NCI-H1105 treated with DMSO at 0.1 percent for 48 hours (cell line): ENCODE measurements around the gene NOL11.
"Not testable (repeated sequence)": the region's sequence is repeated elsewhere in the genome, so short reads cannot be mapped to it uniquely, and the experiment has no call there.

Source experiments
- DNase-seq: peaks from one replicate; lab custom pipeline; 2025; lab: John Stamatoyannopoulos, UW

Gene NOL11

DNA sequence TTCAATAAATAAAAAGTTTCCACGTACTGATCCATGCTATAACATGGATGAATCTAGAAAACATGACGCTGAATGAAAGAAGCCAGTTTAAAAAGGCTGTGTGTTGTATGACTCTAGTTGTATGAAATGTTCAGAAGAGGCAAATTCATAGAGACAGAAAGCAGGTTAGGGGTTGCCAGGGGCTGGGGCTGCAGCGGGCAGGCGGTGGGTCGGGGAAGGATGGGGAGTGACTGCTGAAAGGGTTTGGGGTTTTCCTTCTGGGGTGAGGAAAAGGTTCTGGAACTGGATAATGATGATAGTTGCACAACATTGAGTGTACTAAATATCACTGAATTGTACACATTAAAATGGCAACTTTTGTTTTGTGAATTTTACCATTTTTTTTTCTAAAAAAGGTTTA lies 36.3 kb downstream of the NOL11 start:
- DNase-seq, result no peak

DNA sequence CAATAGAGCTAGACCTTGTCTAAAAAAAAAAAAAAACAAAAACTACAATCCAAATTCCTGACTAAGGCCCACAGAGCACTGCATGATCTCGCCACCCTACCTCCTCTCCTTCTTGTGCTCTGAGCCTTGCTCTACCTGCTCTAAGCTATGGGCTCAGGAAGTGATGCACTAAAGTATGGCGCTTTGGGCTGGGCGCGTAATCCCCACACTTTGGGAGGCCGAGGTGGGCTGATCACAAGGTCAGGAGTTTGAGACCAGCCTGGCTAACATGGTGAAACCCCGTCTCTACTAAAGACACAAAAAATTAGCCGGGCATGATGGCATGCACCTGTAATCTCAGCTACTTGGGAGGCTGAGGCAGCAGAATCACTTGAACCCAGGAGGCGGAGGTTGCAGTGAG lies 37.0 kb downstream of the NOL11 start:
- not testable (repeated sequence) for DNase-seq

DNA sequence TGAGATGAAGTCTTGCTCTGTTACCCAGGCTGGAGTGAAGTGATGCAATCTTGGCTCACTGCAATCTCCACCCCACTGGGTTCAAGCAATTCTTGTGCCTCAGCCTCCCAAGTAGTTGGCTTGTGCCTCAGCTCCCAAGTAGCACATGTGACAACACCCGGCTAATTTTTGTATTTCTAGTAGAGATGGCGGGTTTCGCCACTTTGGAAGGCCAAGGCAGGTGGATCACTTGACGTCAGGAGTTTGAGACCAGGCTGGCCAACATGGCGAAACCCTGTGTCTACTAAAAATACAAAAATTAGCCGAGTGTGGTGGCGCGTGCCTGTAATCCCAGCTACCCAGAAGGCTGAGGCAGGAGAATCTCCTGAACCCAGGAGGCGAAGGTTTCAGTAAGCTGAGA lies 39.0 kb downstream of the NOL11 start:
- DNase-seq, result not testable (repeated sequence)

DNA sequence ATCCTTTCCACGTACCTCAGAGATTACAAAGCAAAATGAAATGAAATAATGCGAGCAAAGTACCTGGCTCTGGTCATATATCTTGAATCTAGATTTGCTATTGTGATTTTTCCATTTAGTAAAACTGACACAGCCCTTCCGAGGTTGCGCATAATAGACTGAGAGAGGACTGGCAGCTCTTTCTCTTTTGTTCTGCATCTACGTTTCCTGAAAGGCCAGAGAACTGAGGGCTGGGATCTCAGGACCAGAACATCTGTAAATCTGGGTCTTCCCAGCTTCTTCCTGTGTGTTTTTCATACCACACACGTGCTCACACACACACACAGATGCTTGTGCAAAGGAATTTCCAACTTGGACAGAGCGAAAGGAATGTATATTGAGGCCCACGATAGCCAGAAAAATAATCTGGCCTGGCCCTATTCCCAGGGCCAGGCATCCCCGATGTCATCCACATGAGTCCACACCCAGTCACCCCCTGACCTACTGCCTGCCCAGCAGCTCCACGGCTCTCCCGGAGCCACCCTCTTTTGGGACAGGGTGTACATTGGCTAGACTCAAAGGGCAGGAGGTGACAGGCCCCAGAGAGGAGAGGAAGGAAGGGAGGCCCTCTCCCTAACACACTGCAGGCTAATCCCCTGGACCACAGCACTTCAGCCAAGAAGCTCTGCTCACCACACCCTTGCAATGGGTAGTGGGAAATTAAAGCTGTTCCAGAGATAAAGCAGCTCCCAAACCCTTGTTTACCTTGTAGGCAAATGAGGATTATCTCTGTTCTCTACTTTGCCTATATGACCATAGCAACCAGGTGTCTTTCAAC lies 41.8 kb downstream of the NOL11 start:
- DNase-seq, result no peak

DNA sequence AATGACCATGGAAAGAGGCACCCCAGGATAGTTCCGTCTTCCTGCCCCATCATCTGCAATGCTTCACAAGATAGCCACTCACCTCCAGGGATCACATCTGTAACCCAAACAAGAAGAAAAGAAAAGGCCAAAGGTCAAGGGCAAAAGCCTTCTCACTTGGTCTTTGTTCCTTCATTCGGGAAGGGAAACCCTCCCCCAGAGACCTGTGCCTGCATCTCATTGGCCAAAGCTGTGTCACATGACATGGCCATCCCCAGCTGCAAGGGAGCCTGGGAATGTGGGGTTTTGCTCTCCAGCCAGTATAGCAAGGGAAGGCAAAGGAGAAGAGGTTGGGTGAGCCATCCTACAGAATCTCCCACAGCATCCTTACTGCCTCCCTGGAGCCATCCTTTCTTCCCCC lies 47.9 kb downstream of the NOL11 start:
- DNase-seq, result no peak

DNA sequence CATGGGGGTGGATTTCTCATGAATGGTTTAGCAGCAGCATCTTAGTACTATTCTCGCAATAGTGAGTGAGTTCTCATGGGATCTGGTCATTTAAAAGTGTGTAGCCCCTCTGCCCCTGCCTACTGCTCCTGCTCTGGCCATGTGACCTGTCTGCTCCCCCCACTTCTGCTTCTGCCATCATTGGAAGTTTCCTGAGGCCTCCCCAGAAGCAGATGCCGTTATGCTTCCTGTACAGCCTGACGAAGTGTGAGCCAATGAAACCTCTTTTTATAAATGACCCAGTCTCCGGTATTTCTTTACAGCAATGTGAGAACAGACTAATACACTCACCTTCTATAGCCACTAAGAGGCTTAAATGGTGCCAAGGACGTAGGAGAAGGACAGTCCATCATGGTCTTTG lies 51.5 kb downstream of the NOL11 start:
- no peak for DNase-seq

DNA sequence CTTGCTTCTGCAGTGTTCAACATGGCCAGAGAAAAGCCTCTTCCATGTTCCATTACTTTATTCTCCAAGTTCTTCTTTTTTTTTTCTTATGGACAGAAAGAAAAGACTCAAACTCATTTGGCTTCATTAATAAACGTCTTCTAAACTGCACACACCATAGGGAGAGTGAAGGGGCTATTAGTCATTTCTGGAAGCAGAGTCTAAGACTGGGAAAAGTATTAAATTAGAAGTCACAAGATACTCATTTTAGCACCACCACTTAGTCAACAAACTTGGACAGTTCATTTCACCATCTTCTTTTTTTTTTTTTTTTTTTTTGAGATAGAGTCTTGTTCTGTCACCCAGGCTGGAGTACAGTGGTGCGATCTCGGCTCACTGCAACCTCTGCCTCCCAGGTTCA lies 52.8 kb downstream of the NOL11 start:
- DNase-seq, result no peak

DNA sequence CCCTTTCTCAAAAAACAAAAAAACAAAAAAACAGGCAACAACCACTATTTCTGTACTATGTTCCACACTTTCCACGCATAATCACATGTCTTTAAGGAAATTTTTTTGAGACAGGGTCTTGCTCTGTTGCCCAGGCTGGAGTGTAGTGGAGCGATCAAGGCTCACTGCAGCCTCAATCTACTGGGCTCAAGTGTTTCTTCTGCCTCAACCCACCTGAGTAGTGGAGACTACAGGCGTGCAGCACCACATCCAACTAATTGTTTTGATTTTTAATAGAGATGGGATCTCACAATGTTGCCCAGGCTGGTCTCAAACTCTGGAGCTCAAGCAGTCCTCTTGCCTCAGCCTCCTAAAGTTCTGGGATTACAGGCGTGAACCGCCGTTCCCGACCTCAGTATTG lies 54.9 kb downstream of the NOL11 start:
- no peak for DNase-seq

DNA sequence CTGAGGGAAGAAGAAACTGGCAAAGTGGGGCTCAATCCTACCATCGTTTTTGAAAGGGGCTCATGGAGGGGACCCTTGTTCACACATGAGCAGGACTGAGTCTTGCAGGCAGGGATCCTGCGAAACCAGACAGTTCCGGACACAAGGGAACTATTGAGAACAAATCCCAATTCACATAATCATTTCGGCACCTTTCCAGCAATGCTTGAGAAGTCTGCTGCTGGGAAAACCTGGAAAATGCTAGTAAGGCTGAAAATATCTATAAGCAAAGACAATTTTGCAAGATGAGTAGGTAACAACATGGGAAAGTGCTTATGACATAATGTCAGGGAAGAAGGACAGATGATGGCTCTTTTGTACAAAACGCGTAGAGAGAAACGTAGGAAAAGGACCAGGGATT lies 55.5 kb downstream of the NOL11 start:
- no peak for DNase-seq

DNA sequence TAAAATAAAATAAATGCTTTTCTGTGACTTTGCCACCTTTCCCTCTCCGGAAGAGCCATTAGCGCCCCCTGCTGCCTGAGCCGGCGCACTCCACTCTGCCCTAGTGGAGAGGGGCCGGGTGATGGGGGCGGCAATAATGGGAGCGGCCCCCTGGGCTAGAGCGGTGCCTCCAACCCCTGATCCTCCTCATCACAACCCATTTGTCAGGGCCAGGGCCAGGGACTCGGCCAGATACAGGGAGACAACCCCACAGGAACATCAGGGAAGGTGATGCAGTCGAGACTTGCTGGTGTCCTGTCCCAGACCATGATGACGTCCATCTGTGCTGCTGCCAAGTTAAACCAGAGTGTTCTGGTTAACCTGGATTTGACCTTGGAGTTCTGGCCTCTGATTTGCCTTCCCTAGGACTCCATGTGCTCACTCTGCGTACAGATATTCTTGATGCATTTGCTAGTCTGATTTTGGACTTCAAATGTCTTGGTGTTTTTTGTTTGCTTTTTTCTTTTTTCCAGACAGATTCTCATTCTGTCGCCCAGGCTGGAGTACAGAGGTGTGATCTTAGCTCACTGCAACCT lies 61.4 kb downstream of the NOL11 start:
- no peak for DNase-seq

DNA sequence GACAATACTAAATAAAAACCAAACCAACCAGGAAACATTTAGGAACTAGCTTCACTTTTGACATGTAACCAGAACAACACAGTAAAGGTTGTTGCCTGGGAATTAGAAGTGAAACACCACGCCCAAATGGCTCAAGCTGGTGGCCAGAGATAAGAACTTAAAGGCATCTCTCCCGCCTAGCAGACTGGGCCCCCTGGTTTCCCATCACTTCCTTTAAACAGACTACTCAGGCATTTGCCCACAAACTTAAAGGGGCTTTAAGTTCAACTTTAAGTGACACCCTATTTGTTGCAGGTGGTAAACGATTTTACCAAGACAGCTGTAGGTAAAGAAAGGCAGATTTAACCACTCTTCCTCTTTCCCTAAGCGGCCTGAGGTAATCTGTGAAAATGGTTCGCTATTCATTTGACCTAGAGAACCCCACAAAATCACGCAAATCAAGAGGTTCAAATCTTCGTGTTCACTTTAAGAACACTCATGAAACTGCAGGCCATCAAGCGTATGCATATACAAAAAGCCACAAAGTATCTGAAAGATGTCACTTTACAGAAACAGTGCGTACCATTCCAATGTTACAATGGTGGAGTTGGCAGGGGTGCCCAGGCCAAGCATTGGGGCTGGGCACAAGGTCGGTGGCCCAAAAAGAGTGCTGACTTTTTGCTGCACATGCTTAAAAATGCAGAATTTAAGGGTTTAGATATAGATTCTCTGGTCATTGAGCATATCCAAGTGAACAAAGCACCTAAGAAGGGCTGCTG lies 66.8 kb downstream of the NOL11 start:
- DNase-seq, result no peak

DNA sequence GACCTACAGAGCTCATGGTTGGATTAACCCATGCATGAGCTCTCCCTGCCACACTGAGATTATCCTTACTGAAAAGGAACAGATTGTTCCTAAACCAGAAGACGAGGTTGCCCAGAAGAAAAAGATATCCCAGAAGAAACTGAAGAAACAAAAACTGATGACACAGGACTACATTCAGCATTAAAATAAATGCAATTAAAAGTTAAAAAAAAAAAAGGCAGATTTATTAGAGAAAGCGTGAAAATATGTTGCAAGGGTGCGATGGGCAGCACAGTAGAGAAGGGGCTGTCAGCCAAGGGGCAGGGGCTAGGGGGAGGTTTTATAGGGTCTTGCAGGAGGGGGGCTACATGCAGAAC lies 67.4 kb downstream of the NOL11 start:
- DNase-seq, result no peak

DNA sequence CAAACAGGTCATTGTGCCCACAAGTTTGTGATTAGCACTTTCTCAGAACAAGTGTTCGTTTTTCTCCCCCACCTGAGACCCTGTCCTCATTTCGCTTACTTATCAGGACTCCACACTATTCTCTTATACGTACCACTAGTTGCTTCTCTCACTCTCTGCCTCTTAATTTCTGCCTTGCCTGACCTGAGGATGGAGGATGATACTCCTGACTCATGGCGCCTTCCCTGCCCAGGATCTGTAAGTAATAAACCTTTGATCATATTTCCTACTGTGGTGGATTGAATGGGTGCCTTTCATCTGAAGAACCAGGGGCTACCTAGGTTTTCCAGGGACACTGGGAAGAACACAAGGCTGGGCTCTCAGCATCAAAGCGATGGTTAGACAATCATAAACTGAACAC lies 67.8 kb downstream of the NOL11 start:
- DNase-seq, result no peak
